HEK293T (cell line): ENCODE measurements around the gene CADM2.

ENCODE experiments used
- ARNT ChIP-seq: fragments of 450-650 bp; IDR thresholded peaks from 2 replicates; pipeline ENCODE4 v1.6.1; 2017; ENCODE audit warnings: mild to moderate bottlenecking
- BHLHE40 ChIP-seq: fragments of 450-650 bp; IDR thresholded peaks from 2 replicates; pipeline ENCODE4 v1.6.1; 2016; ENCODE audit warnings: mild to moderate bottlenecking, moderate library complexity, borderline replicate concordance
- CTBP1 ChIP-seq: fragments of 450-650 bp; IDR thresholded peaks from 2 replicates; pipeline ENCODE4 v1.6.1; 2016; ENCODE audit warnings: borderline replicate concordance
- ELF4 ChIP-seq: fragments of 450-650 bp; IDR thresholded peaks from 2 replicates; pipeline ENCODE4 v1.6.1; 2017; ENCODE audit warnings: antibody characterized with exemption
- FOXA1 ChIP-seq: fragments of 450-650 bp; IDR thresholded peaks from 2 replicates; pipeline ENCODE4 v1.6.1; 2016; ENCODE audit warnings: mild to moderate bottlenecking
- FOXK2 ChIP-seq: fragments of 450-650 bp; IDR thresholded peaks from 2 replicates; pipeline ENCODE4 v1.6.1; 2016; ENCODE audit warnings: mild to moderate bottlenecking
- FOXM1 ChIP-seq: fragments of 450-650 bp; IDR thresholded peaks from 2 replicates; pipeline ENCODE4 v1.6.1; 2017; ENCODE audit warnings: mild to moderate bottlenecking, borderline replicate concordance
- L3MBTL2 ChIP-seq: fragments of 450-650 bp; conservative IDR thresholded peaks from 2 replicates; pipeline ENCODE4 v1.6.1; 2016; ENCODE audit warnings: mild to moderate bottlenecking
- NFRKB ChIP-seq: fragments of 450-650 bp; IDR thresholded peaks from 2 replicates; pipeline ENCODE4 v1.6.1; 2016; ENCODE audit warnings: mild to moderate bottlenecking, moderate library complexity
- PKNOX1 ChIP-seq: fragments of 450-650 bp; IDR thresholded peaks from 2 replicates; pipeline ENCODE4 v1.6.1; 2016
- SP1 ChIP-seq: fragments of 450-650 bp; IDR thresholded peaks from 2 replicates; pipeline ENCODE4 v1.6.1; 2017
- SUZ12 ChIP-seq: fragments of 450-650 bp; IDR thresholded peaks from 2 replicates; pipeline ENCODE4 v1.6.1; 2016; ENCODE audit warnings: mild to moderate bottlenecking
- TARDBP ChIP-seq: fragments of 450-650 bp; IDR thresholded peaks from 2 replicates; pipeline ENCODE4 v1.6.1; 2016
- ZNF384 ChIP-seq: fragments of 450-650 bp; IDR thresholded peaks from 2 replicates; pipeline ENCODE4 v1.6.1; 2016

- TF ChIP-seq FOXA1 (no peak), FOXK2 (no peak), SUZ12 (no peak), L3MBTL2 (no peak), BHLHE40 (no peak), CTBP1 (no peak), SP1 (no peak), NFRKB (no peak), ZNF384 (no peak), FOXM1 (no peak), PKNOX1 (no peak), TARDBP (no peak), ELF4 (no peak), ARNT (no peak)
Measured at GRCh38 chr3:85258326-85258725, 299.5 kb downstream of the CADM2 start.
